ENCODE measurements around the gene SPATA13. TPM values are rescaled to one million over a fixed set of nuclear protein-coding genes. Genes with fewer than 3 reads are reported as not detected.

The SPATA13 gene
- total RNA-seq, 2 donors from 2014 or later = 19.4 to 24.8 TPM

DNA sequence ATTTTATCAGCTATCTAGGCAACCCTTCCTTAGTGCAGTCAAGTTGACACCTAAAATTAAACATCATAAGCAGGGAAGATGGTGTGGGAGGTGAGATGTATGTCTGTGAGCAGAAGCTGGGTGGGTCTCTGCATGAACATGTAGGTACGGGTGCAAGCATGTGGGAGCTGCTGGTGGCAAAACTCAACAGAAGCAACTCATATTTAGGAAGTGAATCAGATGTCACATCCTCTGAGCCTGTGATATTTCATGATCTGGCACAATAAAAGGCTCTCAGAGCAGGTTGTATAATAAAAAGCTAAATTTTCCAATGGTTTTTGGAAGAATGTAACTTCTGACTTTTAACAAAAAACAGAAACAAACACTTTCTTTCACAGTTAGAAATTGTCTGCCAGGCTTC lies 193.2 kb downstream of the SPATA13 start:
- 71 to 91% methylated on average over 1 of the region's 1 CpG for WGBS, 2 experiments (ENCODE audit: insufficient coverage in 1 of 2, insufficient read length in 1 of 2)
- Mint-ChIP-seq H3K36me3 (ENCODE audit: low read depth) (no peaks in the 10 kb centered on the region), H3K27me3 (ENCODE audit: insufficient read depth) (no peaks in the 10 kb centered on the region), H3K4me1 (no peaks in the 10 kb centered on the region), H3K9me3 (no peaks in the 10 kb centered on the region), H3K4me3 (no peak overlapping the region), H3K27ac (no peak overlapping the region)
- Histone ChIP-seq H3K9me3 (ENCODE audit: control insufficient read depth, low read length) (peaks cover 11% of the 10 kb centered on the region), H3K4me3 (ENCODE audit: low read length) (no peak overlapping the region), H3K36me3 (ENCODE audit: control insufficient read depth, insufficient read depth, low read length) (no peaks in the 10 kb centered on the region), H3K9ac (ENCODE audit: extremely low read depth, low read length, poor library complexity, severe bottlenecking) (no peak overlapping the region), H3K4me1 (ENCODE audit: control insufficient read depth, insufficient read depth, low read length) (no peaks in the 10 kb centered on the region), H3K27me3 (ENCODE audit: control insufficient read depth, insufficient read depth, low read length, poor library complexity, severe bottlenecking) (no peaks in the 10 kb centered on the region), H3K27ac (ENCODE audit: low read depth, low read length) (no peak overlapping the region)
- TF ChIP-seq CTCF (conservative IDR thresholded peaks at IDR 0.05) = no peak
- no peak for DNase-seq

- no peak overlapping the region for H3K4me3 Mint-ChIP-seq
- no peak for TF ChIP-seq CTCF (conservative IDR thresholded peaks at IDR 0.05)
- 97 to 98% methylated on average over 11 to 13 of the region's 13 CpGs for WGBS, 2 experiments (ENCODE audit: insufficient coverage in 1 of 2, insufficient read length in 1 of 2)
- H3K4me1 Mint-ChIP-seq = no peaks in the 10 kb centered on the region
- H3K27me3 Mint-ChIP-seq (ENCODE audit: insufficient read depth) = no peaks in the 10 kb centered on the region
- Histone ChIP-seq H3K4me1 (ENCODE audit: control insufficient read depth, insufficient read depth, low read length) (no peaks in the 10 kb centered on the region), H3K4me3 (ENCODE audit: low read length) (no peak overlapping the region), H3K27me3 (ENCODE audit: control insufficient read depth, insufficient read depth, low read length, poor library complexity, severe bottlenecking) (no peaks in the 10 kb centered on the region), H3K9ac (ENCODE audit: extremely low read depth, low read length, poor library complexity, severe bottlenecking) (no peak overlapping the region), H3K9me3 (ENCODE audit: control insufficient read depth, low read length) (peaks cover 11% of the 10 kb centered on the region), H3K27ac (ENCODE audit: low read depth, low read length) (no peak overlapping the region), H3K36me3 (ENCODE audit: control insufficient read depth, insufficient read depth, low read length) (no peaks in the 10 kb centered on the region)
- H3K9me3 Mint-ChIP-seq = no peaks in the 10 kb centered on the region
- DNase-seq = no peak
- no peaks in the 10 kb centered on the region for H3K36me3 Mint-ChIP-seq (ENCODE audit: low read depth)
- H3K27ac Mint-ChIP-seq = no peak overlapping the region
These were observed 194.6 kb downstream of the SPATA13 start for GRCh38 chr13:24355103-24355502.

- Mint-ChIP-seq H3K9me3 (no peaks in the 10 kb centered on the region), H3K4me1 (no peaks in the 10 kb centered on the region), H3K27ac (no peak overlapping the region), H3K4me3 (no peak overlapping the region), H3K27me3 (ENCODE audit: insufficient read depth) (no peaks in the 10 kb centered on the region), H3K36me3 (ENCODE audit: low read depth) (no peaks in the 10 kb centered on the region)
- WGBS, 2 experiments (ENCODE audit: insufficient coverage in 1 of 2, insufficient read length in 1 of 2) = 90 to 100% methylated on average over 3 to 7 of the region's 7 CpGs
- DNase-seq = no peak
- H3K27ac ChIP-seq (ENCODE audit: low read depth, low read length) = no peak overlapping the region
- peaks cover 11% of the 10 kb centered on the region for H3K9me3 ChIP-seq (ENCODE audit: control insufficient read depth, low read length)
- TF ChIP-seq CTCF (conservative IDR thresholded peaks at IDR 0.05) = no peak
- H3K36me3 ChIP-seq (ENCODE audit: control insufficient read depth, insufficient read depth, low read length) = no peaks in the 10 kb centered on the region
- H3K4me3 ChIP-seq (ENCODE audit: low read length) = no peak overlapping the region
- no peak overlapping the region for H3K9ac ChIP-seq (ENCODE audit: extremely low read depth, low read length, poor library complexity, severe bottlenecking)
- H3K27me3 ChIP-seq (ENCODE audit: control insufficient read depth, insufficient read depth, low read length, poor library complexity, severe bottlenecking) = no peaks in the 10 kb centered on the region
- H3K4me1 ChIP-seq (ENCODE audit: control insufficient read depth, insufficient read depth, low read length) = no peaks in the 10 kb centered on the region
These were observed 195.8 kb downstream of the SPATA13 start for GRCh38 chr13:24356270-24356669.

Small RNA genes within 50 kb of the gene (microRNA-seq; reads per million reads assigned to microRNA genes)
- 0.59 reads per million for gene MIR2276 (ENCODE audit: borderline microRNAs expressed)

Other genes with a start within 250 kb of the SPATA13 start
- gene C1QTNF9, start 148.9 kb downstream of the SPATA13 start, total RNA-seq = not detected

All from endodermal cell (in vitro differentiated cells).